H9 (cell line): ENCODE results near the gene VAMP3. TPM values are rescaled to one million over a fixed set of nuclear protein-coding genes. Genes with fewer than 3 reads are reported as not detected.

Experiments used
- DNase-seq: peaks from one replicate; pipeline ENCODE4 v3.0.0-alpha.2; 2017
- H2AFZ ChIP-seq: one replicate; pipeline ENCODE4 v1.6.1; 2013; ENCODE audit warnings: mild to moderate bottlenecking, low read length, control low read depth, moderate library complexity
- H2AK5ac ChIP-seq: 2 replicates; pipeline ENCODE4 v1.6.1; 2013; ENCODE audit warnings: low read length, control low read depth, mixed read lengths; ENCODE audit not compliant: insufficient read length
- H2BK120ac ChIP-seq: one replicate; pipeline ENCODE4 v1.6.1; 2013; ENCODE audit warnings: low read depth, mild to moderate bottlenecking, low read length, control low read depth, inconsistent platforms; ENCODE audit not compliant: poor library complexity, severe bottlenecking
- H2BK12ac ChIP-seq: 2 replicates; pipeline ENCODE4 v1.6.1; 2013; ENCODE audit warnings: low read length, control low read depth, mixed read lengths, low read depth; ENCODE audit not compliant: insufficient read length
- H2BK15ac ChIP-seq: 2 replicates; pipeline ENCODE4 v1.6.1; 2013; ENCODE audit warnings: low read depth, low read length, control low read depth
- H2BK20ac ChIP-seq: one replicate; pipeline ENCODE4 v1.6.1; 2013; ENCODE audit warnings: low read depth, mild to moderate bottlenecking, low read length, control low read depth, inconsistent platforms; ENCODE audit not compliant: poor library complexity, severe bottlenecking
- H2BK5ac ChIP-seq: 2 replicates; pipeline ENCODE4 v1.6.1; 2013; ENCODE audit warnings: low read length, control low read depth, mixed read lengths; ENCODE audit not compliant: insufficient read length
- H3K14ac ChIP-seq: 2 replicates; pipeline ENCODE4 v1.6.1; 2013; ENCODE audit warnings: low read length, control low read depth; ENCODE audit not compliant: insufficient read depth
- H3K18ac ChIP-seq: 2 replicates; pipeline ENCODE4 v1.6.1; 2013; ENCODE audit warnings: low read depth, mild to moderate bottlenecking, mixed read lengths, low read length, control low read depth; ENCODE audit not compliant: insufficient read length
- H3K23ac ChIP-seq: 2 replicates; pipeline ENCODE4 v1.6.1; 2013; ENCODE audit warnings: low read length, control low read depth, mixed read lengths, low read depth; ENCODE audit not compliant: insufficient read length
- H3K23me2 ChIP-seq: 2 replicates; pipeline ENCODE4 v1.6.1; 2013; ENCODE audit warnings: low read depth, mild to moderate bottlenecking, mixed read lengths, low read length, control low read depth; ENCODE audit not compliant: insufficient read length, poor library complexity, severe bottlenecking
- H3K27ac ChIP-seq: 2 replicates; pipeline ENCODE4 v1.5.1; 2013; ENCODE audit warnings: low read length, control low read depth, mixed read lengths, low read depth; ENCODE audit not compliant: insufficient read length
- H3K27me3 ChIP-seq: 2 replicates; pipeline ENCODE4 v1.6.1; 2013; ENCODE audit warnings: low read length, control low read depth, inconsistent platforms; ENCODE audit not compliant: insufficient read depth
- H3K4ac ChIP-seq: 2 replicates; pipeline ENCODE4 v1.6.1; 2013; ENCODE audit warnings: low read depth, mild to moderate bottlenecking, control low read depth, inconsistent platforms, low read length, moderate library complexity
- H3K4me1 ChIP-seq: 2 replicates; pipeline ENCODE4 v1.6.1; 2013; ENCODE audit warnings: low read length, control low read depth, inconsistent platforms; ENCODE audit not compliant: insufficient read depth
- H3K4me2 ChIP-seq: 2 replicates; pipeline ENCODE4 v1.6.1; 2013; ENCODE audit warnings: low read length, control low read depth, mixed read lengths; ENCODE audit not compliant: insufficient read length, insufficient read depth
- H3K56ac ChIP-seq: 2 replicates; pipeline ENCODE4 v1.6.1; 2013; ENCODE audit warnings: low read depth, mild to moderate bottlenecking, mixed read lengths, low read length, control low read depth; ENCODE audit not compliant: insufficient read length
- H3K79me1 ChIP-seq: 2 replicates; pipeline ENCODE4 v1.6.1; 2013; ENCODE audit warnings: low read depth, mild to moderate bottlenecking, moderate library complexity, low read length, control low read depth, inconsistent platforms; ENCODE audit not compliant: insufficient read depth, poor library complexity, severe bottlenecking
- H3K79me2 ChIP-seq: 2 replicates; pipeline ENCODE4 v1.6.1; 2013; ENCODE audit warnings: low read length, control low read depth, inconsistent platforms; ENCODE audit not compliant: insufficient read depth
- H3K9ac ChIP-seq: 2 replicates; pipeline ENCODE4 v1.6.1; 2013; ENCODE audit warnings: low read length, control low read depth, mixed read lengths; ENCODE audit not compliant: insufficient read length; ENCODE audit errors: extremely low read depth
- H3K9me3 ChIP-seq: one replicate; pipeline ENCODE4 v1.6.1; 2013; ENCODE audit warnings: low read depth, low read length, inconsistent platforms; ENCODE audit not compliant: control insufficient read depth
- H3T11ph ChIP-seq: one replicate; pipeline ENCODE4 v1.6.1; 2013; ENCODE audit warnings: mild to moderate bottlenecking, low read length, control low read depth, inconsistent platforms
- H4K20me1 ChIP-seq: one replicate; pipeline ENCODE4 v1.6.1; 2013; ENCODE audit not compliant: control insufficient read depth, insufficient read length, insufficient read depth
- H4K5ac ChIP-seq: 2 replicates; pipeline ENCODE4 v1.6.1; 2013; ENCODE audit warnings: low read depth, mild to moderate bottlenecking, mixed read lengths, low read length, control low read depth; ENCODE audit not compliant: insufficient read length
- H4K8ac ChIP-seq: replicated peaks from 2 replicates; pipeline ENCODE4 v1.6.1; 2013; ENCODE audit warnings: low read length, control low read depth, mixed read lengths, low read depth; ENCODE audit not compliant: insufficient read length
- H4K91ac ChIP-seq: 2 replicates; pipeline ENCODE4 v1.6.1; 2013; ENCODE audit warnings: low read depth, mild to moderate bottlenecking, moderate library complexity, mixed read lengths, low read length, control low read depth; ENCODE audit not compliant: insufficient read length
- H3K27ac Mint-ChIP-seq, 3 experiments: 2 replicates in 2 of 3; 3 replicates in 1 of 3; pipeline ENCODE4 v1.8.0; 2020 to 2021; ENCODE audit warnings: mixed read lengths in 3 of 3, mild to moderate bottlenecking in 1 of 3, moderate library complexity in 1 of 3
- H3K27me3 Mint-ChIP-seq: 2 replicates; pipeline ENCODE4 v1.8.0; 2021; ENCODE audit warnings: low read depth, mild to moderate bottlenecking, moderate library complexity, mixed read lengths
- H3K36me3 Mint-ChIP-seq, 3 experiments: 2 replicates in 2 of 3; 3 replicates in 1 of 3; pipeline ENCODE4 v1.8.0; 2020 to 2021; ENCODE audit warnings: low read depth in 3 of 3, mixed read lengths in 3 of 3; ENCODE audit not compliant: insufficient read depth in 1 of 3
- H3K4me1 Mint-ChIP-seq, 2 experiments: 2 replicates each; pipeline ENCODE4 v1.8.0; 2020; ENCODE audit warnings: mixed read lengths in 2 of 2
- H3K4me3 Mint-ChIP-seq, 2 experiments: 2 replicates in 1 of 2; 3 replicates in 1 of 2; pipeline ENCODE4 v1.8.0; 2020 to 2021; ENCODE audit warnings: mild to moderate bottlenecking in 2 of 2, mixed read lengths in 2 of 2, moderate library complexity in 1 of 2
- H3K9me3 Mint-ChIP-seq, 2 experiments: 2 replicates in 1 of 2; 3 replicates in 1 of 2; pipeline ENCODE4 v1.8.0; 2020; ENCODE audit warnings: mild to moderate bottlenecking in 2 of 2, mixed read lengths in 2 of 2, moderate library complexity in 1 of 2
- WGBS: extraction: QIAGEN DNeasy Blood & Tissue Kit; methylation state at CpG from one replicate; pipeline ENCODE4 v1.1.7; 2013; ENCODE audit warnings: missing lambda C conversion rate, low lambda C conversion rate, mixed read lengths; ENCODE audit not compliant: insufficient read length; ENCODE audit errors: extremely low coverage; 5-methylcytosine and 5-hydroxymethylcytosine counted together
- total RNA-seq: library from RNA; stranded (reverse); gene quantifications from 2 replicates; pipeline ENCODE4 v1.2.1, GENCODE V29; 2021
- TF ChIP-seq, protein P1 (sequence below): fragments of 200-600 bp; sonication (generic); conservative IDR thresholded peaks from 3 replicates; pipeline ENCODE4 v1.8.0; 2021; ENCODE audit warnings: antibody characterized with exemption, mild to moderate bottlenecking

Gene VAMP3
- total RNA-seq, 1 experiment from 2014 or later, result 42.9 TPM

DNA sequence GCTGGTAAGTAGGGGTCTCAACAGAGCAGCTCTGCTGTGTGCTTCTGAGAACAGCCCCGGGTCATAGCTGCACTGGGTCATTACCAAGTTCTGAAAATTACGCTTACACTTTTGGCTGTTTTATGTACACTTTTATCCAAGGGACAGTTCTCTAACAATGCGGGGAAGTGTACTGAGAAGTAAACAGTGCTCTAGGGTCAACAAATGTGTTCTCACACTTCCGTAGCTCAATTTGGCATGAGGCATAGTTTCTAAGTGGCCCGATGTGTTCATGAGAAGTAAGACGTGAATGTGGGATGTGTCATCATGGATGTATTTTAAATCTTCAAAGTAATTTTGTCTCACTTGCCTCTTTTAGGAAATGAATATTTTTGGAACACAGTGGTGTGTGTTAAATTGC is 10.9 kb upstream of the VAMP3 start:
- Mint-ChIP-seq H3K4me1 (peaks cover 0 to 10% of the 10 kb centered on the region in 2 experiments; a peak in 2 of 4 replicates), H3K36me3 (no peaks in the 10 kb centered on the region), H3K27me3 (no peaks in the 10 kb centered on the region), H3K4me3 (no peak overlapping the region), H3K9me3 (no peaks in the 10 kb centered on the region), H3K27ac (no peak overlapping the region)
- no peak overlapping the region for H3K23ac ChIP-seq
- WGBS, result no CpG with 5 or more reads among the region's 6 CpGs
- H4K5ac ChIP-seq, result no peak overlapping the region
- no peak overlapping the region for H3K27ac ChIP-seq
- H3K79me2 ChIP-seq, result no peaks in the 10 kb centered on the region
- H3K9ac ChIP-seq, result no peak overlapping the region
- no peak overlapping the region for H2BK12ac ChIP-seq
- no peak overlapping the region for H2BK20ac ChIP-seq
- no peaks in the 10 kb centered on the region for H4K20me1 ChIP-seq
- H2BK5ac ChIP-seq, result no peak overlapping the region
- H3K4me1 ChIP-seq, result no peaks in the 10 kb centered on the region
- no peak overlapping the region for H3K4me2 ChIP-seq
- no peaks in the 10 kb centered on the region for H3K9me3 ChIP-seq
- TF ChIP-seq, protein P1, sequence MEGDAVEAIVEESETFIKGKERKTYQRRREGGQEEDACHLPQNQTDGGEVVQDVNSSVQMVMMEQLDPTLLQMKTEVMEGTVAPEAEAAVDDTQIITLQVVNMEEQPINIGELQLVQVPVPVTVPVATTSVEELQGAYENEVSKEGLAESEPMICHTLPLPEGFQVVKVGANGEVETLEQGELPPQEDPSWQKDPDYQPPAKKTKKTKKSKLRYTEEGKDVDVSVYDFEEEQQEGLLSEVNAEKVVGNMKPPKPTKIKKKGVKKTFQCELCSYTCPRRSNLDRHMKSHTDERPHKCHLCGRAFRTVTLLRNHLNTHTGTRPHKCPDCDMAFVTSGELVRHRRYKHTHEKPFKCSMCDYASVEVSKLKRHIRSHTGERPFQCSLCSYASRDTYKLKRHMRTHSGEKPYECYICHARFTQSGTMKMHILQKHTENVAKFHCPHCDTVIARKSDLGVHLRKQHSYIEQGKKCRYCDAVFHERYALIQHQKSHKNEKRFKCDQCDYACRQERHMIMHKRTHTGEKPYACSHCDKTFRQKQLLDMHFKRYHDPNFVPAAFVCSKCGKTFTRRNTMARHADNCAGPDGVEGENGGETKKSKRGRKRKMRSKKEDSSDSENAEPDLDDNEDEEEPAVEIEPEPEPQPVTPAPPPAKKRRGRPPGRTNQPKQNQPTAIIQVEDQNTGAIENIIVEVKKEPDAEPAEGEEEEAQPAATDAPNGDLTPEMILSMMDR, result no peak
- H3K14ac ChIP-seq, result no peak overlapping the region
- no peak overlapping the region for H4K91ac ChIP-seq
- H2AFZ ChIP-seq, result no peak overlapping the region
- H2BK15ac ChIP-seq, result no peak overlapping the region
- H2AK5ac ChIP-seq, result no peak overlapping the region
- H4K8ac ChIP-seq, result no peak overlapping the region
- H3K23me2 ChIP-seq, result no peaks in the 10 kb centered on the region
- no peak overlapping the region for H3K18ac ChIP-seq
- H3K79me1 ChIP-seq, result no peaks in the 10 kb centered on the region
- no peak overlapping the region for H3T11ph ChIP-seq
- no peak overlapping the region for H2BK120ac ChIP-seq
- no peak for DNase-seq
- no peak overlapping the region for H3K56ac ChIP-seq
- no peak overlapping the region for H3K4ac ChIP-seq
- H3K27me3 ChIP-seq, result no peaks in the 10 kb centered on the region
